ENCODE data around the gene MAPRE2.

The MAPRE2 gene

DNA sequence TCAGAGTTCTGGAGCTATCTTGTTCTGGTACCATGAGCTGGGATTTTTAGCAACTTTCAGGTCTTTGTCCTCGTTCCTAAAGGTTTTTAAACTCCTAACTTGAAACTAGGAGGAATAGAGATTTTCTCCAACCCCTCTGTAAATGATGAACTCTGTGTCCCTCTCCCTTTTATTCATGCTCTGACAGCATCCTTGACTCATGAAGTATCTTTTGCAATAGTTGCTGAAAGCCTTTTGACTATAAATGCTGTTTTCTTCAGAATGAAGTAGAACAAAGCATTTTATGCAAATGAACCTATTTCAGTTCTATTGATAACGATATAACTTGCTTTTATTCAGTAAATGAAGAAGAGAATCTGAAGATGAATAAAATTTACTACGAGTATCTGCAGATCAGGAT lies 17.0 kb upstream of the MAPRE2 start:
- H3K4me3 ChIP-seq (replicated peaks in 1 of 2; ENCODE audit: low read depth in 2 of 2, low read length in 2 of 2): no peak overlapping the region
- TF ChIP-seq, protein P1, sequence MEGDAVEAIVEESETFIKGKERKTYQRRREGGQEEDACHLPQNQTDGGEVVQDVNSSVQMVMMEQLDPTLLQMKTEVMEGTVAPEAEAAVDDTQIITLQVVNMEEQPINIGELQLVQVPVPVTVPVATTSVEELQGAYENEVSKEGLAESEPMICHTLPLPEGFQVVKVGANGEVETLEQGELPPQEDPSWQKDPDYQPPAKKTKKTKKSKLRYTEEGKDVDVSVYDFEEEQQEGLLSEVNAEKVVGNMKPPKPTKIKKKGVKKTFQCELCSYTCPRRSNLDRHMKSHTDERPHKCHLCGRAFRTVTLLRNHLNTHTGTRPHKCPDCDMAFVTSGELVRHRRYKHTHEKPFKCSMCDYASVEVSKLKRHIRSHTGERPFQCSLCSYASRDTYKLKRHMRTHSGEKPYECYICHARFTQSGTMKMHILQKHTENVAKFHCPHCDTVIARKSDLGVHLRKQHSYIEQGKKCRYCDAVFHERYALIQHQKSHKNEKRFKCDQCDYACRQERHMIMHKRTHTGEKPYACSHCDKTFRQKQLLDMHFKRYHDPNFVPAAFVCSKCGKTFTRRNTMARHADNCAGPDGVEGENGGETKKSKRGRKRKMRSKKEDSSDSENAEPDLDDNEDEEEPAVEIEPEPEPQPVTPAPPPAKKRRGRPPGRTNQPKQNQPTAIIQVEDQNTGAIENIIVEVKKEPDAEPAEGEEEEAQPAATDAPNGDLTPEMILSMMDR (IDR thresholded peaks at IDR 0.05; ENCODE audit: low read depth, low read length): no peak
- peak in 1 of 2 donors; percentile 31 for DNase-seq (ENCODE audit: low read depth in 2 of 2)

GRCh38 chr18:35024965-35025364 lies 16.2 kb upstream of the MAPRE2 start:
- no peak overlapping the region for H3K4me3 ChIP-seq (replicated peaks in 1 of 2; ENCODE audit: low read depth in 2 of 2, low read length in 2 of 2)
- TF ChIP-seq, protein P1 (IDR thresholded peaks at IDR 0.05; ENCODE audit: low read depth, low read length): no peak
- peak; percentile 72 to 91 for DNase-seq (ENCODE audit: low read depth in 2 of 2)

- DNase-seq (ENCODE audit: low read depth in 2 of 2): peak in 1 of 2 donors; percentile 14
- no peak overlapping the region for H3K4me3 ChIP-seq (replicated peaks in 1 of 2; ENCODE audit: low read depth in 2 of 2, low read length in 2 of 2)
- TF ChIP-seq, protein P1 (IDR thresholded peaks at IDR 0.05; ENCODE audit: low read depth, low read length): peak; percentile 9
Observed at GRCh38 chr18:35026407-35027061, 14.7 kb upstream of the MAPRE2 start.

- H3K4me3 ChIP-seq (replicated peaks in 1 of 2; ENCODE audit: low read depth in 2 of 2, low read length in 2 of 2): no peak overlapping the region
- DNase-seq (ENCODE audit: low read depth in 2 of 2): no peak
- TF ChIP-seq, protein P1 (IDR thresholded peaks at IDR 0.05; ENCODE audit: low read depth, low read length): no peak
Observed at GRCh38 chr18:35027206-35027605, 14.0 kb upstream of the MAPRE2 start.

GRCh38 chr18:35028536-35028935 lies 12.7 kb upstream of the MAPRE2 start:
- TF ChIP-seq, protein P1 (IDR thresholded peaks at IDR 0.05; ENCODE audit: low read depth, low read length): no peak
- DNase-seq (ENCODE audit: low read depth in 2 of 2): peak; percentile 42 to 61
- no peak overlapping the region for H3K4me3 ChIP-seq (replicated peaks in 1 of 2; ENCODE audit: low read depth in 2 of 2, low read length in 2 of 2)

- no peak overlapping the region for H3K4me3 ChIP-seq (replicated peaks in 1 of 2; ENCODE audit: low read depth in 2 of 2, low read length in 2 of 2)
- peak; percentile 52 to 79 for DNase-seq (ENCODE audit: low read depth in 2 of 2)
- TF ChIP-seq, protein P1 (IDR thresholded peaks at IDR 0.05; ENCODE audit: low read depth, low read length): no peak
Observed at GRCh38 chr18:35029103-35029502, 12.1 kb upstream of the MAPRE2 start.

- no peak overlapping the region for H3K4me3 ChIP-seq (replicated peaks in 1 of 2; ENCODE audit: low read depth in 2 of 2, low read length in 2 of 2)
- TF ChIP-seq, protein P1 (IDR thresholded peaks at IDR 0.05; ENCODE audit: low read depth, low read length): peak; percentile 22
- peak; percentile 33 to 42 for DNase-seq (ENCODE audit: low read depth in 2 of 2)
Observed at GRCh38 chr18:35029770-35030169, 11.4 kb upstream of the MAPRE2 start.

All from cardiac fibroblast (primary cell).